Measurements from ENCODE around the gene BIRC7.

The BIRC7 gene

DNA sequence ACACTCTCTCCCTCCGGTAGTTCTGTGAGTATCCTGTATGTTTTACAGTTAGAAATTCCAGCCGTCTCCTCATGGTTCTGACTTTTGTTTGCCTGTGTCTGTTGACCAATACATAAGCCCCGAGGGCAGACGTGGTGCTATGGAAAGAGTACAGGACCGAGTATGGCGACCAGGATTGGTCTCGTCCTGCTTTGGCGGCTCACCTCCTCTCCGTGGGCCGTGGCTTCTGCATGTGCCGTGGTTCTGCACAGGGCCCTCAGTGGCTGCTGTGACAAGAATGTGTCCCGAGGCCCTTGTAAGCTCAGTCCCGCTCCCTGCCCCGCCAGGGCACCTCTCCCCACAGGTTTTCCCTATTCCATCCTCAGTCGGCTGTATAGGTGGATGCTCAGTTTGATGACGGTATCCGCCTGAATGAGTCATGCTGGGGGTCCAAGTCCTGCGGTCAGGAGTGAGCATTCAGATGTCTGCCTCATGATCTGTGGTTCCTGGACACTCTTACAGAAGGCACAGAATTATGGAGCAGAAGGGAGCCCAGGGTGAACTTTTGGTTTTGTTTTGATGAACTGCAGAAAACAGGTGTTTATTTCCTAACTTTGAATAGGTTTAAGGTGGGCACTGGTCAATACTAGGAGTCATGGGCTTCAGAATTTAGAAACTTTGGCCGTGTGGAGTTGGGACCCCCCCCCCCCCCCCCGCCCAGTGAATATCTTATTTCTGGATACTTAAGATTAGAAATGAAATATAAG lies 38.1 kb downstream of the BIRC7 start:
- Histone ChIP-seq H3K27me3 (ENCODE audit: insufficient read depth, insufficient read length) (no peaks in the 10 kb centered on the region), H3K9ac (ENCODE audit: insufficient read length, low read depth) (peak overlapping the region; percentile 91), H3K36me3 (ENCODE audit: insufficient read depth, insufficient read length, low read length) (peaks cover 62% of the 10 kb centered on the region), H3K4me1 (ENCODE audit: insufficient read depth, insufficient read length) (peaks cover 21% of the 10 kb centered on the region), H3K9me3 (ENCODE audit: insufficient read depth, low read length) (no peaks in the 10 kb centered on the region), H3K4me3 (ENCODE audit: insufficient read length, low read depth) (peak overlapping the region; percentile 90)
- no peak for DNase-seq (ENCODE audit: low read depth, low spot score)
- TF ChIP-seq ZNF274 (IDR thresholded peaks at IDR 0.05; ENCODE audit: low read depth, low read length) (no peak), YY1 (IDR thresholded peaks at IDR 0.05; ENCODE audit: insufficient read depth, insufficient read length) (no peak), SUZ12 (IDR thresholded peaks at IDR 0.05; ENCODE audit: extremely low read depth, insufficient read depth, insufficient read length) (no peak)

DNA sequence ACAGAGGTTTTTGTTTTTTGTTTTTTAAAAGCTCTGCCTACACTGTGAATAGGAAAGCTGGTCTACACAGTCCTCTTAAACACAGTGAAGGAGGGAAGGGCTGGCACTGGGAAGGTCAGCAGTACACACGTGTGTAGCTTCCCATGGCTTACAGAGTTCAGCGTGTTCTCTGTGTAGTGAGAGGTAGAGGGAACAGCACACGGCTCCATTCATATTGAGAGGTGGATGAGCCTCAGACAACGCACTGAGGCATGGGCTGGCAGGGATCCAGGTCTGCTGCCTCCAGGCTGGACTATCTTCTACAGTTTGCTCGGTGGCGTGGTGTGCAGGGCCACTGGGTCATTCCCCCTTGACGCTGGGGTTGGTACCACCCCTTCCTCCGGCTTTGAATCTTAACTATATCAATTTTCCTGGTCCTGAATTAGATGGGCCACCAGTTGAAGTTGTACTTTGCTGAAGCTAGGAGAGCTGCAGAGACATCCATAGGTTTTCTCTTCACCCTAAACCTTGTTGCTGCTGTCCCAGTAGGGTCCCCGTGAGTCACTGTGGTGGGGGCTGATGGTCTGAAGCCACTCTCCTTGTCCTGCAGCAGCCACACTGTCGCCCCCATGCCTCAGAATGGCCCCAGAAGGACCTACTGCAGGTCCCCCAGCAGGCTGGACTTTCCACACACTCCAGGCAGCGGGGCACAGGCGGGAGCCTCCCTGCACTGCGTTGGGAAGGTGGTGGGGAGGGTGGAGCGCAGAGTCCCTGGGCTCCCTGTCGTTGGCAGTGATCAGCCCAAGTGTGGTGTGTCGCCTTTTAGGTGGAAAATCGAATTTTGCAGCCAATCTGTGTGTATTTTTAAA lies 38.9 kb downstream of the BIRC7 start:
- peaks cover 67% of the 10 kb centered on the region for H3K36me3 ChIP-seq (ENCODE audit: insufficient read depth, insufficient read length, low read length)
- H3K4me3 ChIP-seq (ENCODE audit: insufficient read length, low read depth), result no peak overlapping the region
- no peaks in the 10 kb centered on the region for H3K9me3 ChIP-seq (ENCODE audit: insufficient read depth, low read length)
- no peak for TF ChIP-seq SUZ12 (IDR thresholded peaks at IDR 0.05; ENCODE audit: extremely low read depth, insufficient read depth, insufficient read length)
- TF ChIP-seq YY1 (IDR thresholded peaks at IDR 0.05; ENCODE audit: insufficient read depth, insufficient read length), result no peak
- TF ChIP-seq ZNF274 (IDR thresholded peaks at IDR 0.05; ENCODE audit: low read depth, low read length), result no peak
- H3K27me3 ChIP-seq (ENCODE audit: insufficient read depth, insufficient read length), result no peaks in the 10 kb centered on the region
- DNase-seq (ENCODE audit: low read depth, low spot score), result no peak
- H3K9ac ChIP-seq (ENCODE audit: insufficient read length, low read depth), result peak overlapping the region; percentile 47
- H3K4me1 ChIP-seq (ENCODE audit: insufficient read depth, insufficient read length), result peaks cover 13% of the 10 kb centered on the region

GRCh38 chr20:63275825-63276224 lies 40.1 kb downstream of the BIRC7 start:
- Histone ChIP-seq H3K9me3 (ENCODE audit: insufficient read depth, low read length) (no peaks in the 10 kb centered on the region), H3K4me3 (ENCODE audit: insufficient read length, low read depth) (no peak overlapping the region), H3K27me3 (ENCODE audit: insufficient read depth, insufficient read length) (no peaks in the 10 kb centered on the region), H3K4me1 (ENCODE audit: insufficient read depth, insufficient read length) (peaks cover 13% of the 10 kb centered on the region), H3K9ac (ENCODE audit: insufficient read length, low read depth) (peak overlapping the region; percentile 17), H3K36me3 (ENCODE audit: insufficient read depth, insufficient read length, low read length) (peaks cover 73% of the 10 kb centered on the region)
- DNase-seq (ENCODE audit: low read depth, low spot score), result no peak
- TF ChIP-seq ZNF274 (IDR thresholded peaks at IDR 0.05; ENCODE audit: low read depth, low read length) (no peak), SUZ12 (IDR thresholded peaks at IDR 0.05; ENCODE audit: extremely low read depth, insufficient read depth, insufficient read length) (no peak), YY1 (IDR thresholded peaks at IDR 0.05; ENCODE audit: insufficient read depth, insufficient read length) (no peak)

- TF ChIP-seq SUZ12 (IDR thresholded peaks at IDR 0.05; ENCODE audit: extremely low read depth, insufficient read depth, insufficient read length) (no peak), ZNF274 (IDR thresholded peaks at IDR 0.05; ENCODE audit: low read depth, low read length) (no peak), YY1 (IDR thresholded peaks at IDR 0.05; ENCODE audit: insufficient read depth, insufficient read length) (no peak)
- Histone ChIP-seq H3K4me3 (ENCODE audit: insufficient read length, low read depth) (no peak overlapping the region), H3K9ac (ENCODE audit: insufficient read length, low read depth) (peak overlapping the region; percentile 4), H3K36me3 (ENCODE audit: insufficient read depth, insufficient read length, low read length) (peaks cover 81% of the 10 kb centered on the region), H3K9me3 (ENCODE audit: insufficient read depth, low read length) (no peaks in the 10 kb centered on the region), H3K4me1 (ENCODE audit: insufficient read depth, insufficient read length) (peaks cover 13% of the 10 kb centered on the region), H3K27me3 (ENCODE audit: insufficient read depth, insufficient read length) (no peaks in the 10 kb centered on the region)
- DNase-seq (ENCODE audit: low read depth, low spot score), result no peak
Observed at GRCh38 chr20:63276956-63277355, 41.3 kb downstream of the BIRC7 start.

- Histone ChIP-seq H3K4me1 (ENCODE audit: insufficient read depth, insufficient read length) (peaks cover 13% of the 10 kb centered on the region), H3K4me3 (ENCODE audit: insufficient read length, low read depth) (no peak overlapping the region), H3K27me3 (ENCODE audit: insufficient read depth, insufficient read length) (no peaks in the 10 kb centered on the region), H3K9me3 (ENCODE audit: insufficient read depth, low read length) (no peaks in the 10 kb centered on the region), H3K36me3 (ENCODE audit: insufficient read depth, insufficient read length, low read length) (peaks cover 88% of the 10 kb centered on the region), H3K9ac (ENCODE audit: insufficient read length, low read depth) (no peak overlapping the region)
- no peak for DNase-seq (ENCODE audit: low read depth, low spot score)
- TF ChIP-seq SUZ12 (IDR thresholded peaks at IDR 0.05; ENCODE audit: extremely low read depth, insufficient read depth, insufficient read length) (no peak), ZNF274 (IDR thresholded peaks at IDR 0.05; ENCODE audit: low read depth, low read length) (no peak), YY1 (IDR thresholded peaks at IDR 0.05; ENCODE audit: insufficient read depth, insufficient read length) (no peak)
Observed at GRCh38 chr20:63277466-63278272, 42.0 kb downstream of the BIRC7 start.

GRCh38 chr20:63278661-63279060 lies 43.0 kb downstream of the BIRC7 start:
- TF ChIP-seq SUZ12 (IDR thresholded peaks at IDR 0.05; ENCODE audit: extremely low read depth, insufficient read depth, insufficient read length) (no peak), YY1 (IDR thresholded peaks at IDR 0.05; ENCODE audit: insufficient read depth, insufficient read length) (no peak), ZNF274 (IDR thresholded peaks at IDR 0.05; ENCODE audit: low read depth, low read length) (no peak)
- Histone ChIP-seq H3K36me3 (ENCODE audit: insufficient read depth, insufficient read length, low read length) (peaks cover 97% of the 10 kb centered on the region), H3K9ac (ENCODE audit: insufficient read length, low read depth) (no peak overlapping the region), H3K4me3 (ENCODE audit: insufficient read length, low read depth) (no peak overlapping the region), H3K27me3 (ENCODE audit: insufficient read depth, insufficient read length) (no peaks in the 10 kb centered on the region), H3K4me1 (ENCODE audit: insufficient read depth, insufficient read length) (peaks cover 11% of the 10 kb centered on the region), H3K9me3 (ENCODE audit: insufficient read depth, low read length) (no peaks in the 10 kb centered on the region)
- DNase-seq (ENCODE audit: low read depth, low spot score), result no peak

Measured in NT2/D1 (cell line).